ENCODE data around the gene MS4A12. TPM values are rescaled to one million over a fixed set of nuclear protein-coding genes. Genes with fewer than 3 reads are reported as not detected.

MS4A12 gene
- total RNA-seq, 4 donors from 2014 or later: 1.8 TPM; not detected in 3

DNA sequence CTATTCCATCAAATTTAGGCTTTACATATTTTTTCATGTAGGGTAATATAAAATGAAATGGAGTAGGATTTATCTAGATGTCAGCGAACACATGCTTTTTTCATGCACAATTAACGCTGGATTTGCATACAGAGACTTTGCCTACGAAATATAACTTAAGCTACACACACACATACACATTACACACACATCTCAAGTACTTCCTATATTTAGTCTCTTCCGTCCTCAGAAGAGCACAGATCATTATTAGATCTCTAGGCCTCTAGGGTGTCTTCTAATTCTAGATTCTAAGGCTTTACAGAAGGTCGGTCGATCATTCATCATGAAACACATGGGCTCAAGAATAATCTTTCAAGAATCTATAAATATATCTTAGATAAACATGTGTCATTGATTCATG lies 18.8 kb downstream of the MS4A12 start:
- Histone ChIP-seq H3K27ac (replicated peaks in 1 of 4) (no peak overlapping the region), H3K4me3 (no peak overlapping the region), H3K4me1 (peaks cover 0 to 2% (median 0%) of the 10 kb centered on the region in 4 donors), H3K27me3 (no peaks in the 10 kb centered on the region), H3K36me3 (no peaks in the 10 kb centered on the region), H3K9me3 (no peaks in the 10 kb centered on the region)
- 70% methylated on average over 6 of the region's 6 CpGs for WGBS
- intact Hi-C loops (cut with DNase I): no loop called here
- DNase-seq (ENCODE audit: extremely low spot score): no peak
- no peak for TF ChIP-seq EP300 (IDR thresholded peaks at IDR 0.05)
- TF ChIP-seq POLR2AphosphoS5 (IDR thresholded peaks at IDR 0.05): no peak
- TF ChIP-seq, protein P1, sequence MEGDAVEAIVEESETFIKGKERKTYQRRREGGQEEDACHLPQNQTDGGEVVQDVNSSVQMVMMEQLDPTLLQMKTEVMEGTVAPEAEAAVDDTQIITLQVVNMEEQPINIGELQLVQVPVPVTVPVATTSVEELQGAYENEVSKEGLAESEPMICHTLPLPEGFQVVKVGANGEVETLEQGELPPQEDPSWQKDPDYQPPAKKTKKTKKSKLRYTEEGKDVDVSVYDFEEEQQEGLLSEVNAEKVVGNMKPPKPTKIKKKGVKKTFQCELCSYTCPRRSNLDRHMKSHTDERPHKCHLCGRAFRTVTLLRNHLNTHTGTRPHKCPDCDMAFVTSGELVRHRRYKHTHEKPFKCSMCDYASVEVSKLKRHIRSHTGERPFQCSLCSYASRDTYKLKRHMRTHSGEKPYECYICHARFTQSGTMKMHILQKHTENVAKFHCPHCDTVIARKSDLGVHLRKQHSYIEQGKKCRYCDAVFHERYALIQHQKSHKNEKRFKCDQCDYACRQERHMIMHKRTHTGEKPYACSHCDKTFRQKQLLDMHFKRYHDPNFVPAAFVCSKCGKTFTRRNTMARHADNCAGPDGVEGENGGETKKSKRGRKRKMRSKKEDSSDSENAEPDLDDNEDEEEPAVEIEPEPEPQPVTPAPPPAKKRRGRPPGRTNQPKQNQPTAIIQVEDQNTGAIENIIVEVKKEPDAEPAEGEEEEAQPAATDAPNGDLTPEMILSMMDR (IDR thresholded peaks at IDR 0.05): no peak

DNA sequence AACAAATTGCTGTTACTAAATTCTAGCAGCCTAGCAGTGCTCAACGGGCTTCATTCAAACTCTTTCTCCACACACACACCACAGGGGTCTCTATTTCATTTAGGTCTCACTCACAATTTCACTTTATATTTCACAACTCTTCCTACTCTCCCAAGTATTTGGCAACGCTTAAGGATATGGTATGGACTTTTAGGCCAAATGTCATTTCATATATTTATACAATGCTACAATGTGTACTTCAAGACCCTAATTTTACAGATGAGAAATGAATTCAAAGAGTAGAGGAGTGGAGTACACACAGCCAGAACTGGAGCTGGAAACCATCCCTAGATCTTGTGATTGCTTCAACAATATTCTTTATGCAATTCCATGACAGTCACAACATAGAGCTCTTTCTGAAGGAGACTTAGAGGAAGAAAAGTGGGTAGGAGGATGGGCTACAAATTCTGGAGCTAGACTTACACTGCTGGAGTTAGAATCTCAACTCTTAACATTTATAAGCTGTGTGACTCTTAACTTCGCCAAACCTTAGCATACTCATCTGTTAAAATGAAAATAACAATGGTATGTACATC lies 20.2 kb downstream of the MS4A12 start:
- intact Hi-C loops (cut with DNase I): no loop called here
- Histone ChIP-seq H3K4me1 (peaks cover 0 to 2% (median 0%) of the 10 kb centered on the region in 4 donors), H3K9me3 (no peaks in the 10 kb centered on the region), H3K36me3 (no peaks in the 10 kb centered on the region), H3K27ac (replicated peaks in 1 of 4) (no peak overlapping the region), H3K27me3 (no peaks in the 10 kb centered on the region), H3K4me3 (no peak overlapping the region)
- 59% methylated on average over 3 of the region's 3 CpGs for WGBS
- DNase-seq (ENCODE audit: extremely low spot score): no peak
- TF ChIP-seq POLR2A (IDR thresholded peaks at IDR 0.05; ENCODE audit: low read depth): no peak
- no peak for TF ChIP-seq POLR2AphosphoS5 (IDR thresholded peaks at IDR 0.05)
- TF ChIP-seq, protein P1 (IDR thresholded peaks at IDR 0.05): no peak
- no peak for TF ChIP-seq EP300 (IDR thresholded peaks at IDR 0.05)

- no peak for DNase-seq (ENCODE audit: extremely low spot score)
- no peak overlapping the region for H3K4me3 ChIP-seq
- peaks cover 0 to 2% (median 0%) of the 10 kb centered on the region in 4 donors for H3K4me1 ChIP-seq
- WGBS: 45% methylated on average over 2 of the region's 2 CpGs
- no peak for TF ChIP-seq EP300 (IDR thresholded peaks at IDR 0.05)
- TF ChIP-seq, protein P1 (IDR thresholded peaks at IDR 0.05): no peak
- TF ChIP-seq POLR2A (IDR thresholded peaks at IDR 0.05; ENCODE audit: low read depth): no peak
- TF ChIP-seq POLR2AphosphoS5 (IDR thresholded peaks at IDR 0.05): no peak
- no peak overlapping the region for H3K27ac ChIP-seq (replicated peaks in 1 of 4)
- H3K27me3 ChIP-seq: no peaks in the 10 kb centered on the region
- H3K9me3 ChIP-seq: no peaks in the 10 kb centered on the region
- intact Hi-C loops (cut with DNase I): no loop called here
- H3K36me3 ChIP-seq: no peaks in the 10 kb centered on the region
Measured at GRCh38 chr11:60513496-60514460, 21.2 kb downstream of the MS4A12 start.

DNA sequence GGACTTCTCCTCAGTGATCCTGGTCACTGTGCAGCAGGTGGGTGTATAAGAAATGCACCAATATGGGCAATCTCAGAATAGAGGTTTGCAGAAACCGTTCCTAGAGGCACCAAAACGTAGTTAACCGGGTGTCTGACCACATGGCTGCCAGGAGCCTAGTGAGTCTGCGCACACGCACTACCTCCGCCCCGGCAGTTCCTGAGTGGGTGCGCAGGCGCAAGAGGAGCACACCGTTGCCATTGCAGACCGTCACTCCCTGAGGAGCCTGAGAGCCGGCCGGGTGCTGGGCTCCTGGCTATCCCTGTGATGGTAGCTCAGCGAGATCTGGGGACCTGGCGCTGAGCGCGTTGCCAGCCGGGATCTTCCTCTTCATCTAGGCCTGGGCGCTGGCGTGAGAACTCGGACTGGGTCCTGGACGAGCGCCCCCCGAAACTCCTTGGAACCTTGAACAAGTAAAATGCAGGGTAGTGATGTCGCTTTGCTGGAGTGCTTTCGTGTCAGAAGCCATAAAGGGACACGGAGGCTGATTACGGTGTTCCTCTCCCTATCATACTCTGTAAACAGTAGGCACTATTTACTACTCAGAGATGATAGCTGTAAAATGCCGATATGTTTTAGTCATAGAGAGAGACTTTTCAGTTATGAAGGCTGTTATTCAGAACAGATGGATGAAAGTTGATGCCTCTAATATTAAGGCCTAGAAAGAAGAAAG lies 22.7 kb downstream of the MS4A12 start, which contains the start of gene MS4A13:
Gene MS4A13, plus strand, starts transcription at position 249 of the 712 bp plus-strand sequence. CDS start 2,692 bp downstream, outside the sequence.
- intact Hi-C loops (cut with DNase I): no loop called here

More for the DNA sequence above, 22.7 kb downstream of the MS4A12 start, which contains the start of gene MS4A13:
- WGBS: 91% methylated on average over 29 of the region's 29 CpGs
- Histone ChIP-seq H3K4me1 (peaks cover 0 to 2% (median 0%) of the 10 kb centered on the region in 4 donors), H3K27me3 (no peaks in the 10 kb centered on the region), H3K4me3 (no peak within 1 kb of the TSS), H3K36me3 (no peaks in the 10 kb centered on the region), H3K9me3 (peaks cover 0 to 2% (median 0%) of the 10 kb centered on the region in 4 donors), H3K27ac (replicated peaks in 1 of 4) (no peak within 1 kb of the TSS)
- no peak for DNase-seq (ENCODE audit: extremely low spot score)
- TF ChIP-seq, protein P1 (IDR thresholded peaks at IDR 0.05): no peak
- TF ChIP-seq POLR2AphosphoS5 (IDR thresholded peaks at IDR 0.05) (no peak), POLR2A (IDR thresholded peaks at IDR 0.05; ENCODE audit: low read depth) (no peak), EP300 (IDR thresholded peaks at IDR 0.05) (no peak)
